ENCODE measurements around the gene CYTH3. TPM values are rescaled to one million over a fixed set of nuclear protein-coding genes. Genes with fewer than 3 reads are reported as not detected.

Gene CYTH3
- total and polyA plus RNA-seq, 2 of the 8 experiments (the other 6 are each of a cell fraction or from before 2014, with no cell fraction given), result 10.3 to 11.9 TPM

DNA sequence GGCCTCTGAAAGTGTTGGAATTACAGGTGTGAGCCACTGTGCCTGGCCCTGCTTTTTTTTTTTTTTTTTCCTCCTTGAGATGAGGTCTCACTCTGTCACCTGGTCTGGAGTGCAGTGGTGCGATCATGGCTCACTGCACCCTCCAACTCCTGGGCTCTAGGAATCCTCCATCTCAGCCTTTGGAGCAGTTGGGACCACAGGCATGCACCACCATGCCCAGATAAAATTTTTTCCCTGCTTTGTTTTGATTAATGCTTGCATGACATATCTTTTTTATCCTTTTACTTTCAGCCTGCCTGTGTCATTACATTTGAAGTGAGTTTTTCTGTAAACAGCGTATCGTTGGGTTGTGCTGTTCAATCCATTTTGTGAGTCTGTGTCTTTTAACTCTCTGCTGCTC, 144.2 kb downstream of the CYTH3 start:
- Histone ChIP-seq H2BK20ac (ENCODE audit: low read length) (no peak overlapping the region), H3K79me1 (ENCODE audit: low read depth, low read length) (peaks cover 7% of the 10 kb centered on the region; the same call in 1 of the 2 replicates), H2BK5ac (ENCODE audit: low read depth, low read length) (no peak overlapping the region), H3K18ac (ENCODE audit: extremely low read depth, low read length) (no peak overlapping the region), H3K4me3 (ENCODE audit: extremely low read depth in 1 of 4, insufficient read depth in 2 of 4, low read depth in 3 of 4, low read length in 4 of 4) (no peak overlapping the region), H3K27ac (ENCODE audit: low read depth, low read length) (no peak overlapping the region), H3K36me3 (ENCODE audit: control insufficient read depth in 2 of 4, insufficient read depth in 4 of 4, low read length in 3 of 4) (peaks cover 4 to 15% (median 5%) of the 10 kb centered on the region in 4 experiments; a peak in 7 of 8 replicates), H3K79me2 (ENCODE audit: control insufficient read depth in 1 of 2, insufficient read depth in 2 of 2, low read length in 2 of 2) (peaks cover 0 to 26% of the 10 kb centered on the region in 2 experiments; a peak in 2 of 4 replicates), H4K91ac (replicated peaks; ENCODE audit: insufficient read length, low read length) (no peak overlapping the region), H3K23ac (ENCODE audit: insufficient read length) (no peak overlapping the region), H3K23me2 (ENCODE audit: low read depth, low read length) (no peaks in the 10 kb centered on the region), H3K27me3 (replicated peaks in 1 of 4; ENCODE audit: control insufficient read depth in 3 of 4, extremely low read depth in 1 of 4, insufficient read depth in 3 of 4, low read length in 3 of 4) (no peaks in the 10 kb centered on the region), H3K4me2 (ENCODE audit: insufficient read depth in 1 of 2, low read depth in 2 of 2, low read length in 2 of 2) (no peak overlapping the region), H3K4ac (replicated peaks; ENCODE audit: insufficient read length, low read depth, low read length) (no peak overlapping the region), H3K9ac (replicated peaks in 1 of 4; ENCODE audit: extremely low read depth in 1 of 4, low read depth in 3 of 4, low read length in 3 of 4) (no peak overlapping the region), H3K56ac (replicated peaks; ENCODE audit: insufficient read length, low read depth, low read length) (no peak overlapping the region), H2BK12ac (ENCODE audit: low read depth, low read length) (no peak overlapping the region), H4K20me1 (replicated peaks in 1 of 2; ENCODE audit: control insufficient read depth in 1 of 2, insufficient read depth in 2 of 2, low read length in 2 of 2) (peaks cover 3 to 5% of the 10 kb centered on the region in 2 experiments), H3K4me1 (replicated peaks in 1 of 4; ENCODE audit: control insufficient read depth in 3 of 4, insufficient read depth in 4 of 4, low read length in 3 of 4) (no peaks in the 10 kb centered on the region), H4K5ac (ENCODE audit: insufficient read length, low read depth, low read length) (no peak overlapping the region), H2AFZ (ENCODE audit: low read length) (no peak overlapping the region), H2BK120ac (replicated peaks; ENCODE audit: low read depth, low read length) (no peak overlapping the region), H4K8ac (ENCODE audit: extremely low read depth, insufficient read depth, low read length) (no peak overlapping the region), H2AK5ac (ENCODE audit: low read depth, low read length) (no peak overlapping the region), H3K14ac (ENCODE audit: insufficient read length) (no peak overlapping the region), H3K9me3 (ENCODE audit: insufficient read depth in 2 of 2, low read depth in 1 of 2, low read length in 1 of 2) (no peaks in the 10 kb centered on the region), H2BK15ac (ENCODE audit: low read length) (no peak overlapping the region)
- ChIA-PET CTCF (ENCODE audit: partially characterized antibody) (interaction anchor here (0.6 kb wide), 1 partner anchor 127 kb away, joined by 3 read pairs; no protein-coding TSS in a partner anchor), POLR2A (ENCODE audit: partially characterized antibody) (no interaction called here)
- DNase-seq (ENCODE audit: low read depth in 1 of 2, low spot score in 2 of 2) (no peak), FAIRE-seq (no peak)
- 86% methylated on average over 3 of the region's 3 CpGs; no CpG with 5 or more reads in 1 of the 2 experiments for WGBS, 2 experiments (ENCODE audit: extremely low coverage in 1 of 2, insufficient coverage in 1 of 2, insufficient read length in 1 of 2, insufficient replicate concordance in 2 of 2, low coverage in 1 of 2, low lambda C conversion rate in 2 of 2, missing lambda C conversion rate in 1 of 2)
- no peak for TF ChIP-seq TAF1 (IDR thresholded peaks at IDR 0.05; ENCODE audit: low read depth, low read length)
- no peak for TF ChIP-seq POLR2AphosphoS5 (IDR thresholded peaks at IDR 0.05; ENCODE audit: low read depth, low read length)
- TF ChIP-seq RNF2 (IDR thresholded peaks at IDR 0.05; ENCODE audit: borderline replicate concordance, low read depth, low read length, missing control alignments, poor library complexity, severe bottlenecking), result no peak
- TF ChIP-seq, protein P1, sequence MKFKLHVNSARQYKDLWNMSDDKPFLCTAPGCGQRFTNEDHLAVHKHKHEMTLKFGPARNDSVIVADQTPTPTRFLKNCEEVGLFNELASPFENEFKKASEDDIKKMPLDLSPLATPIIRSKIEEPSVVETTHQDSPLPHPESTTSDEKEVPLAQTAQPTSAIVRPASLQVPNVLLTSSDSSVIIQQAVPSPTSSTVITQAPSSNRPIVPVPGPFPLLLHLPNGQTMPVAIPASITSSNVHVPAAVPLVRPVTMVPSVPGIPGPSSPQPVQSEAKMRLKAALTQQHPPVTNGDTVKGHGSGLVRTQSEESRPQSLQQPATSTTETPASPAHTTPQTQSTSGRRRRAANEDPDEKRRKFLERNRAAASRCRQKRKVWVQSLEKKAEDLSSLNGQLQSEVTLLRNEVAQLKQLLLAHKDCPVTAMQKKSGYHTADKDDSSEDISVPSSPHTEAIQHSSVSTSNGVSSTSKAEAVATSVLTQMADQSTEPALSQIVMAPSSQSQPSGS (IDR thresholded peaks at IDR 0.05; ENCODE audit: low read length), result no peak
- TF ChIP-seq, protein P2, sequence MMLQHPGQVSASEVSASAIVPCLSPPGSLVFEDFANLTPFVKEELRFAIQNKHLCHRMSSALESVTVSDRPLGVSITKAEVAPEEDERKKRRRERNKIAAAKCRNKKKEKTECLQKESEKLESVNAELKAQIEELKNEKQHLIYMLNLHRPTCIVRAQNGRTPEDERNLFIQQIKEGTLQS (IDR thresholded peaks at IDR 0.05; ENCODE audit: insufficient read depth, low read depth, low read length), result no peak
- TF ChIP-seq TCF12 (IDR thresholded peaks at IDR 0.05; ENCODE audit: low read depth, low read length), result no peak
- no peak for TF ChIP-seq ZNF274 (IDR thresholded peaks at IDR 0.05; ENCODE audit: borderline replicate concordance, extremely low read depth, low read length)
- no peak for TF ChIP-seq GTF2F1 (IDR thresholded peaks at IDR 0.05; ENCODE audit: borderline replicate concordance, low read depth, low read length)
- TF ChIP-seq TAF7 (optimal IDR thresholded peaks at IDR 0.05; ENCODE audit: borderline replicate concordance, low read depth, low read length), result no peak
- TF ChIP-seq SIX5 (IDR thresholded peaks at IDR 0.05; ENCODE audit: low read depth, low read length), result no peak
- TF ChIP-seq KDM5A (IDR thresholded peaks at IDR 0.05; ENCODE audit: low read length), result no peak

Measured in H1 (cell line).